WTC11 (cell line): Measurements from ENCODE around the gene DIPK2A.

Experiments
- CREB1 ChIP-seq: sonication (generic); formaldehyde crosslinking; IDR thresholded peaks from 2 replicates; pipeline ENCODE4 v1.8.0; 2023; ENCODE audit warnings: mild to moderate bottlenecking, missing genetic modification reagents
- CTCF ChIP-seq: fragments of 200-600 bp; IDR thresholded peaks from 2 replicates; pipeline ENCODE4 v1.8.0; 2022; ENCODE audit warnings: antibody characterized with exemption
- NR3C1 ChIP-seq: sonication (generic); formaldehyde crosslinking; conservative IDR thresholded peaks from 2 replicates; pipeline ENCODE4 v1.8.1; 2023; ENCODE audit warnings: low read depth, mild to moderate bottlenecking, missing genetic modification reagents

DNA sequence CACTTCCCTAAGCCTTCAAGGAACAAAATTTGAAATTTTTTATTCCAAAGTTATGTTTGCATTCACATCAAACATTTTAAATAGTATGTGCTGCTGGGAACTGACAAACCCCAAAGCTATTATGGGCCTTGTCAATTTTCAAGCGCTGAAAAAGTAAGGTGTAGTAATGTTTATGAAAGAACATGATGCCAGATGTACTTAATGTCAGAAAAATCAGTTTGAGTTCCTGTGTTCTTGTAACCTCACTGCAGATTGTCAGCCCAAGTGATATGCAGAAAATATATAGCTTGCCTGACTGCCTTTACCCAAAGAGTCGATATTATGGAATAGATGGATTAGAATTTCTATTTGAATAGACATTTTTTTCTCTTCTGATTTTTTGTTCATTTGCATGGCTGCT lies 20.8 kb upstream of the DIPK2A start:
- no peak for TF ChIP-seq NR3C1 (CRISPR knock-in tag)
- TF ChIP-seq CREB1 = no peak
- no peak for TF ChIP-seq CTCF
